GM21526 (cell line): Measurements from ENCODE around the gene KRTAP20-1.

Experiments used
- ATAC-seq: cut with Tn5 transposase; IDR thresholded peaks from one replicate; pipeline ENCODE4 v1.9.1; 2021; ENCODE audit warnings: moderate library complexity; ENCODE audit not compliant: unreplicated experiment, low FRiP score

KRTAP20-1 gene

GRCh38 chr21:30642564-30642963, 26.3 kb downstream of the KRTAP20-1 start, which contains the start of gene KRTAP20-3:
KRTAP20-3 (plus strand) TSS chr21:30642864.
- no peak for ATAC-seq

GRCh38 chr21:30646904-30647414, 30.7 kb downstream of the KRTAP20-1 start:
- ATAC-seq: no peak

DNA sequence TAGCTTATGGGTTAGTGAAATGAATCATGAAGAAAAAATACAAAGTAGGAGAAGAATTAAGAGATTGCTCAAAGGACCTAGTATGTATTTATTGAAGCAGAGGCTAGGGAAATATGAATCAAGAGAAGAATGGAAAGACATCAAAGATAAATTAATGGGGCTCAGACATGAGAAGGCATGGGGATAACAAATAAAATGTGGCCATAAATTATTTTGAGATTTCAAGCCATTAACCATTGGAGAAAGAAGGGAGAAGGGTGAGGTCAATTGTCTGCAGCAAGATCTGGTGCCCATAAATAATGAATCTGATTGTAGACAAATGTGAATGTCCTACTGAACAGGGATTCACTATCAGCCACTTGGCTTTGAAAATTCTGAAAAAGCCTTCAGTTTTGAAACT, 36.7 kb downstream of the KRTAP20-1 start:
- no peak for ATAC-seq
